Measurements from ENCODE around the gene RPL13.
"Not testable (repeated sequence)": the region's sequence is repeated elsewhere in the genome, so short reads cannot be mapped to it uniquely, and the experiment has no call there.

RPL13 gene

DNA sequence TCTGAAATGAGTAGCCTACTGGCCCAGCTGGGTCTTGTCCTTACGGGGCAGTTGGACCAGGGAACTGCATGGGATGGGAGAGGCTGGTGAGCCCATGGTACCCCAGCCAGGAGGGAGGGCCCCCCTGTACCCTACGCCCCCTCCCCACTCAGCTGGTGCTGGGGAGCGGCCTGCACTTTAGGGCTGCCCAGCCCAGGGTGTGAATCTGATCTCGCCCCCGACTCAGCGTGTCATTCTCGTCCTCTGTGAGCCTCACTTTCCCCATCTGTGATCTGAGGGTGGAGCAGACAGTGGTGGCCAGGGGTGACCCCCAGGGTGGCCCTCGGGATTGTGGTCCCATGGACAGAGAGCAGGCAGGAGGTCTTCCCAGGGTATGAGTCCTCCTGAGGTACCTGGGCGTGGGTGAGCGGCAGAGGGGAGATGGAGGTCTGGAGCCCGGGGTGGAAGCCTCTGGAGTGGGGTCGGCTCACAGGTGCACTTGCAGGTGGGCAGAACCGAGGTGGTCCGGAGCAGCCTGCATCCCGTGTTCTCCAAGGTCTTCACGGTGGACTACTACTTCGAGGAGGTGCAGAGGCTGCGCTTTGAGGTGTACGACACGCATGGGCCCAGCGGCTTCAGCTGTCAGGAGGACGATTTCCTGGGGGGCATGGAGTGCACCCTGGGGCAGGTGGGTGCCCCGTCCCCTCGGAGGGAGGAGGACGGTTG is 16.7 kb downstream of the RPL13 start:
- DNase-seq = no peak

DNA sequence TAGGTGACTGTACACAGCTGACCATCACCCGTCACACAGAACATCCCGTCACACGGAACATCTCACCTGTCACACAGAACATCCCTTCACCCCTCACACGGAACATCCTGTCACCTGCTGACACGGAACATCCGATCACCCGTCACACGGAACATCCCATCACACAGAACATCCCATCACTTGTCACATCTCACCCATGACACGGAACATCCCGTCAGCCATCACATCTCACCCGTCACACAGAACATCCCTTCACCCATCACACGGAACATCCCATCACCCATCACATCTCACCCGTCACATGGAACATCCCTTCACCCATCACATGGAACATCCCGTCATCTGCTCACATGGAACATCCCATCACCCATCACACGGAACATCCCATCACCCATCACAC is 18.9 kb downstream of the RPL13 start:
- no peak for DNase-seq

DNA sequence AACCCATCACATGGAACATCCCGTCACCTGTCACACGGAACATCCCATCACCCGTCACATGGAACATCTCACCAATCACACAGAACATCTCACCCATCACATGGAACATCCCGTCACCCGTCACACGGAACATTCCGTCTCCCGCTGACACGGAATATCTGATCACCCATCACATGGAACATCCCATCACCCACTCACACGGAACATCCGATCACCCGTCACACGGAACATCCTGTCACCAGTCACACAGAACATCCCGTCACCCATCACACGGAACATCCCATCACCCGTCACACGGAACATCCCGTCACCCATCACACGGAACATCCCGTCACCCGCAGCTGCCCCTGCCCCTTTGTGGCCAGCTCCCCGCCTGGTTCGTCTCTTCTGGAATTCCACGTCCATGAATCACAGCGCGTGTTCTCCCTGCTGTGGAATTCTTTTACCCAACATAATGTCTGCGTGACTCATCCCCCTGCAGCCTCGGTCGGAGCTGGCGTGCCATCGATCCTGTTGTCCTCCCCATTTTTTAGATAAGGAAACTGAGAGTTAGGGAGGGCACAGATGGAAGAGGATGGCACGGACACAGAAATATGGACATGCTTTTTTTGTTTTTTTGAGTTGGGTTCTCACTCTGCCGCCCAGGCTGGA is 20.7 kb downstream of the RPL13 start:
- DNase-seq = no peak

DNA sequence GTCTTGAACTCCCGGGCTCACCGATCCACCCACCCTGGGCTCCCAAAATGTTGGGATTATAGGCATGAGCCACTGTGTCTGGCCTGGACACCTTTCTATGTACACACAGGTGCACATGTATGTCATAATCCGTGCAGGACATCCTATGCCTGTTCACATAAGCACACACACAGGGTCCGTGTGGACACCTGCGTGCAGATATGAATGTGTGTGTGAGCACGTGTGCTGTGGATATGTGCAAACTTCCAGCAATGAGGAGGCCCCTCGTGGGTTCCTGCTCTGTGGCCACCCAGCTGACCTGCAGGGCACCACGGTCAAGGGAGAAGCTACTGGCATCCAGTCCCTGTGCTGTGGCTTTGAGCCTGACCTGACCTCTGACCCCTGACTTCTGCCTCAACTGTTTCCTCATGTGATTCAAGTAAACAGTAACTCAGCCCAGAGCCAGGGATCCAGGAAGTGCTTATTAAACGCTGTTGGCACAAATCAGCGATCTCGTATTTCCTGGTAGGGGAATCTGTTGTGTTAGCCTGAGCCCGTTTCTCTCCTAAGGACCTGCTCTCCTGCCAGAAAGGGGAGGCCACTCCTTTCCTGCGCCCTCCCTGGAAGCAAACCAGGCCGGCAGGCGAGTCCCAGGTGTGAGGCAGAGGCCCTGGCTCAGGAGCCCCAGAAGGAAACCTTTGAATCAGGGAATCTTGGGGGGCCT is 21.5 kb downstream of the RPL13 start:
- DNase-seq = no peak

DNA sequence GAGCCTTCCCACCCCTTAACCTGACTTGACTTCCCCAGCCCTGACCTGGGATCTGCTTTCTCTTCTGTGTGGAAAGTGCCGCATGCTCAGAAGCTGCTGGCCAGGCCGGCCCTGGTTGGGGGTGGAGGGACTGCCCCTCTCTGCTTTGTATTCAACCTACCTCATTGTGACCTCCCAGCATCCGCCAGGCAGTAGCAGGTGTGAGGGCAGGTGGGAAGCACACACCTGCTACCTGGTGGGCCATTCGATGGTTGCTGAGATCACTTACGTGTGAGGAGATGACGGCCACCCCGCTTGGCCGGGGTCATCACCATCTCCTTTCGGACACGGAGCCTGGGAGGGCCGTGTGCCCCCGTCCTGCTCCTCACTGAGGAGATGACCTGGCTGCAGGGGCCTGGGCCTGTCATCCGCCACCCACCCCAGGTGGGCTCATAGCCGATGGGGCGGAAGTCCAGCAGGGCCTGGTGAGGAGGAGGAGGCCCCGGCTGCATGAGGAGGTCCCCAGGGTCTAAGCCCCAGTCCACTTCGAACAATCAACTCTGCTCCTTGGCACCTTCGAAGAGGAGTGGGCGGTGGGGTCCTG is 22.2 kb downstream of the RPL13 start:
- no peak for DNase-seq

DNA sequence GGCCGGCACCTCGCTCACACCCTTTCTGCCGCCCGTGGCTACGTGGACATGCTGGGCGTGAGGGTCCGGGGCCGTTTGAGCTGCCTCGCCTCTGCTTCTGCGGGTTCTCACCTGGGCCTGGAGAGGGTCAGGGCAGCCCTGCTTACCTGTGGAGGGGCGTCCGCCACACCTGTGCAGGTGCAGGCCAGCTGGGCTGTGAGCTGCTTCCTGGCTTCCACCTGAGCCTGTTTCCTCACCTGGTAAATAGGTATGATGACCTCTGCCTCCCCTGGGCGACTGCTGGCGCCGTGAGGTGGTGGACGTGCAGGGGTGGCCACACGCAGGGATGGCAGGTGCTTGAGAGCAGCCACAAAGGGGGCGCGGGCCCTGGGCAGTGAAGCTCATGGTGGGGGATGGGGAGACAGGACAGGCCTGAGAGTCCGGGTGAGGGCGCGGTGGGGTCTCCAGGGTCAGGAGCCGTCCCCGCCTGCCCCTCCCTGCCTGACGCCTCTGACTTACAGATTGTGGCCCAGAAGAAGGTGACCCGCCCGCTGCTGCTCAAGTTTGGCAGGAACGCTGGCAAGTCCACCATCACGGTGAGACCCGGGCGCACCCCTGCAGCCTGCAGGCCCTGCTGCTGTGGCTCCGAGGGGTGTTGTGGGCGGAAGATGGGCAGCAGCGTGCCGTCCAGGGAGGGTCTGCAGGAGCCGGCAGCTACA is 22.9 kb downstream of the RPL13 start:
- no peak for DNase-seq

DNA sequence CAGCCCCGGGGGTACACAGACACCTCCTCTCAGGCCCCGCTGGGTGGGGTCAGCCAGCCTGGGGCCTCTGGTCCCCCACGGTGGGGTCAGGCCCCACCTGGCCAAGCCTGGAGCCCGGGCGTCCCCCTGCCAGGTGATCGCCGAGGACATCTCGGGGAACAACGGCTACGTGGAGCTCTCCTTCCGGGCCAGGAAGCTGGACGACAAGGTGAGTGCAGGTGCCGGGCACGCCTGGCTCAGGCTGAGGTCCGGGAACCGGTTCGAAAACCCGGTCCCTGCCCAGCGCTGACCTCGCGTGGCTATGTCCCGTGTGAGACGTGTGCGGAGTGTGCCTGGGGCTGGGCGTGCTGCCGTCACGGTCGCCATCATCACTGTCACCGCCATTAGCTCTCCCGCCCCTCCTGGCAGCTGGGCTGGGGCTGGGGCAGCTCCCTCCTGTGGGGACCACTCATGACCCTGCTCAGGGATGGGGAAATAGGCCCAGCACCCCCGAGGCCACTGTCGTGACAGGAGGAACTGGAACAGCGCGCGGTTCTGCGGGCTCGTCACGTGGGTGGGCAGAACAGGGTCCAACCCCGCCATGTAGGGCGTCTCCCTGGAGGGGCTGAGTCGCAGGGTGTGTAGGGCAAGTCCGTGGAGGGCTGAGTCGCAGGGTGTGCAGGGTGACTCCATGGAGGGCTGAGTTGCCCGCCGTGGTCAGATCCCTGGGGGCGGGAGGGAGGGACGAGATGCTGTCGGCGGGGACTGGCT is 23.6 kb downstream of the RPL13 start:
- no peak for DNase-seq

DNA sequence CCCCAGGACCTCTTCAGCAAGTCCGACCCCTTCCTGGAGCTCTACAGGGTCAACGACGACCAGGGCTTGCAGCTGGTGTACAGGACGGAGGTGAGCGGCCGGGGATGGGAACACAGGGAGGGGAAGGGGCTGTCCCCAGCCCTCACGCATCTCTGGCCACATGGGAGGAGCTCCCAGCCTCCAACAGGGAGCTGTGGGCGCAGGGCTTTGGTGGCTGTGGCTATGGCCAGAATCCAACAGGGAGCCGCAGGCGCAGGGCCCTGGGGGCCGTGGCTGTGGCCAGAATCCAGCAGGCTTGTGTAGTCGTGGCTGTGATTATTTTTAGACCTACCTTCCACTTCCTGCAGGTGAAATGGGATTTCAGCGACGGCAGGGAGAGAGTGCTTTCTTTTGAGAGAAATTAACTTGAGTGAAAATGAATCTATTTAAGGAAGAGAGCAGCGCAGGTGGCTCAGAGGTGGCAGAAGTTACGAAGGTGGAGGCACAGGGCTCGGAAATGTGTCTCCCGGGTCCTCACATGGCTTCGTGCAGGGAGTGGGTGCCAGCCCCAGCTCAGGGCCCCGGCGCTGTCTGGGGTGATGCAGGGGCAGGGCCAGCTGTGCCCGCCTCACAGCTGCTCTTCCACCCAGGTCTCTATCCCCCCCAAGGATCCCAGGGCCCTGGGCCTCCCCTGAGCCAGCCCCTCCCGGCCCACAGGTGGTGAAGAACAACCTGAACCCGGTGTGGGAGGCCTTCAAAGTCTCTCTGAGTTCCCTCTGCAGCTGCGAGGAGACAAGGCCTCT is 24.5 kb downstream of the RPL13 start:
- DNase-seq = no peak

DNA sequence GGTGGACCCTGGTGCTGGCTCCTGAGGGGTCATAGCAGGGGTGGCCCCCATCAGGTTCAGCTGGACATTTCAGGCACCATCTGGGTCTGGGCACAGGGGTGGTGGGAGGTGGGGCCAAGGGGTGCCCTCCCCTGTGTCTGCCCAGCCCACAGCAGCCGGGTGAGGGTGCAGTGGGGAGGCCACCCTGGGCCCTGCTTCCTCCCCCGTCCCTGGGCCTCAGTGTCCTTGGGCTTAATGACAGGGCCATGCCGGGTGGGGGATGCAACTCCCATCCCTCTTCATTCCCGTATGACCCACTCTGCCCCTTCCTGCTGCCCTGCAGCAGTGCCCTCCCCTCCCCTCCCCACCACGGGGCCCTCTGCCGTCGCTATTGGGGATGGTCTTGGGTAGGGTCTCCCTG is 25.7 kb downstream of the RPL13 start:
- DNase-seq = no peak

DNA sequence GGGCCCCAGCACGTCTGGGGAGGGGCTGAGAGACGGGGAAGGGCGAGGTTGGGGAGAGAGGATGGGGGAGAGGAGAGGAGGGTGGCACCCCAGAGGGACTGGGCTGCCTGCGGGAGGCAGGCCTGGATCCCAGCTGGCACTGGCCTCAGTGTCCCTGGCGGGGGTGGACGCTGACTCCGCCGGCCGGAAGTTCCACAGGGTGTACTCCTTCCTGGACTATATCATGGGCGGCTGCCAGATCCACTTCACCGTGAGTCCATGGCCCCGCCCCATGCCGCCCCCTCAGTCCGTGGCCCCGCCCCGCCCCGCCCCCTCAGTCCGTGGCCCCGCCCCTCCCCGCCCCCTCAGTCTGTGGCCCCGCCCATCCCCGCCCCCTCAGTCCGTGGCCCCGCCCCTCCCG is 26.4 kb downstream of the RPL13 start:
- DNase-seq = no peak

DNA sequence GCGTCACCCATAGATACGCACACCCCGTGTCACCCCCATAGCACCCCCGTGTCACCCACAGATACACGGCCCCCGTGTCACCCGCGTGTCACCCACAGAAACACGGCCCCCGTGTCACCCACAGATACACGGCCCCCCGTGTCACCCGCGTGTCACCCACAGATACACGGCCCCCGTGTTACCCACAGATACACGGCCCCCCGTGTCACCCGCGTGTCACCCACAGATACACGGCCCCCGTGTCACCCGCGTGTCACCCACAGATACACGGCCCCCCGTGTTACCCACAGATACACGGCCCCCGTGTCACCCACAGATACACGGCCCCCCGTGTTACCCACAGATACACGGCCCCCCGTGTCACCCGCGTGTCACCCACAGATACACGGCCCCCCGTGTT is 27.2 kb downstream of the RPL13 start:
- DNase-seq = not testable (repeated sequence)

DNA sequence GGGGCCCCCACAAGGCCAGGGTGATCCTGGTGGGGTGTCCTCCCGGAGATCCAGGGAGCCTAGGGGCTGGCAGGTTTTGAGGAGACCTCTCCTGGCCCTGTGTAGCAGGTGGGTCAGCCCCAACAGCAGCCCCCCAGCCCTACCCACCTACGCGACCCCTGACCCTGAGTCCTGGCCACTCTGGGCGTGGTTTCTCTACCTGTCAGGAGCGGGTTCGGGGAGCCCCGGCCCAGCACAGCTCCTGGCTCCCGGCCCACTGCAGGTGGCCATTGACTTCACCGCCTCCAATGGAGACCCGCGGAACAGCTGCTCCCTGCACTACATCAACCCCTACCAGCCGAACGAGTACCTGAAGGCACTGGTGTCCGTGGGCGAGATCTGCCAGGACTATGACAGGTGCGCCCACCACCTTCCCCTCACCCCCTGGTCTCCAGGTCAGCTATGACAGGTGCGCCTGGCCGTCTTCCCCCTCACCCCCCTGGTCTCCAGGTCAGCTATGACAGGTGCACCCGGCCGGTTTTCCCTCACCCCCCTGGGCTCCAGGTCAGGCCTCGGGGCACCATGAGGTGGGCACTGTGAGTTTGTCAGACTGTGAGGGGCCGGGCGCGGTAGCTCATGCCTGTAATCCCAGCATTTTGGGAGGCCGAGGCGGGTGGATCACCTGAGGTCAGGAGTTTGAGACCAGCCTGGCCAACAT is 28.1 kb downstream of the RPL13 start:
- no peak for DNase-seq

DNA sequence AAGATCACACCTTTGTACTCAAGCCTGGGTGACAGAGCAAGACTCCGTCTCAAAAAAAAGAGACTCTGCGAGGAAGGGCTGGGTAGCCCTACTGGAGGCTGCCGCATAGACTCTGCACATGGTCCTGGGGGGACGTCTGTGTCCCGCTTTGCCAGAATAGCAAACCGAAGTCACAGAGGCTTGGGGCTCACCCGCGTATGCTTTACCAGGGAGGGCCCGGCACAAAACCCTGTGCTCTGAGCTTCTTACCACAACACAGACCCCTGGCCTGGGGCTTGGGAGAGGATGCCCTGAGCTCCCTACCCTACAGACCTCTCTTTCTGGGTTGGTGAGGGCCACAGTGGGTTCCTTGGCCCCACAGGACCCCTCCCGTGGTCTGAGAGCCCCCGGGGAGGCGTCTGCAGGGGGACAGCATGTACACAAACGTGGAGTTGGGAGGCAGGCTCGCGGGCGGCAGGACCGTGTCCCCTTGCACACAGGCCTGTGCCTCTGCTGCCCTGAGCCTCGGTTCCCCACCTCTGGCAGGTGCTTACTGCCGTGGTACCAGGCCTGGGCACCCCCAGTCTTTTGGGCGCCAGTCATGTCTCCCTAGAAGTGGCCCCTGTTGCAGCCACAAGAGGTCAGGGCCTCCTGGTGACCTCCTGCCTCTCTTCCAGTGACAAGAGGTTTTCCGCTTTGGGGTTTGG is 28.9 kb downstream of the RPL13 start:
- DNase-seq = no peak

DNA sequence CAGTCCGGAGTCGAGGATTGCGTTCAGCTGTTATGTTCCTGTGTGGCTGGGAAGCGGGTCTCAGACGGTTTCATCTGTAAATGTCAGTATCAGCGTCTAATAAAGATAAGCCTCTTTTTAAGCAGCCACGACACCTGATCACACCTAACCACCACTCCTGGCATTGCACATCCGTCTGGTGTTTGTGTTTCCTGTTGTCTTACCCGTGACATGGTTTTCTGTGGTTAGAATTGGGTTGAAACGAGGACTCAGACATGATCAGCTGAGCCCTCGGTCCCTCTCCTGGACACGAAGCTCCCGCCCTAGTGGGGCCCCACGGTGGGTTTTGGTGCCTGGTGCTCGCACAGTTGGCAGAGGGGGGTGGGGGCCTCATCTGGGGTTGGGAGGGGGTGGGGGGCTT is 33.4 kb downstream of the RPL13 start:
- no peak for DNase-seq

DNA sequence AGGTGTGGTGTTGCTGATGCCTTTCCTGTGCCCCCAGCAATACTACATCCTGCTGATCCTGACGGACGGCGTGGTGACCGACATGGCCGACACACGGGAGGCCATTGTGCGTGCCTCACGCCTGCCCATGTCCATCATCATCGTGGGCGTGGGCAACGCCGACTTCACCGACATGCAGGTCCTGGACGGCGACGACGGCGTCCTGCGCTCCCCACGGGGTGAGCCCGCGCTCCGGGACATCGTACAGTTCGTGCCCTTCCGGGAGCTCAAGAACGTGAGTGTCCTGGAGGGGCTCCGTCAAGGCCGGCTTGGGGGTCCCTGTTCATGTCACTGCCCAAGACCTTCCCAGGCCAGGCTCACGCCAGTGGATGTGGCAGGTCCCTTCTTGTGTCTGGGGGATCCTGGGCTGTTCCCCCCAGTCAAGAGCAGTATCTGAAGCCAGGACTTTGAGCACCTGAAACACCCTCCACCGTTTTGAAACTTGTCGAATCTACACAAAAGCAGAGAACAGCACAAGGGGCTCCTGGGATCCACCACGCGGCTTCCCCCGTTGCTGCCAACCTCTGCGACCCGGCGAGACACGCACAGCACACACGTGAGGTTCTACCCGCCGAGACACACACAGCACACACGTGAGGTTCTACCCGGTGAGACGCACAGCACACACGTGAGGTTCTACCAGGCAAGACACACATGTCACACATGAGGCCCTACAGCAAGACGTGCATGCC is 35.0 kb downstream of the RPL13 start:
- no peak for DNase-seq

DNA sequence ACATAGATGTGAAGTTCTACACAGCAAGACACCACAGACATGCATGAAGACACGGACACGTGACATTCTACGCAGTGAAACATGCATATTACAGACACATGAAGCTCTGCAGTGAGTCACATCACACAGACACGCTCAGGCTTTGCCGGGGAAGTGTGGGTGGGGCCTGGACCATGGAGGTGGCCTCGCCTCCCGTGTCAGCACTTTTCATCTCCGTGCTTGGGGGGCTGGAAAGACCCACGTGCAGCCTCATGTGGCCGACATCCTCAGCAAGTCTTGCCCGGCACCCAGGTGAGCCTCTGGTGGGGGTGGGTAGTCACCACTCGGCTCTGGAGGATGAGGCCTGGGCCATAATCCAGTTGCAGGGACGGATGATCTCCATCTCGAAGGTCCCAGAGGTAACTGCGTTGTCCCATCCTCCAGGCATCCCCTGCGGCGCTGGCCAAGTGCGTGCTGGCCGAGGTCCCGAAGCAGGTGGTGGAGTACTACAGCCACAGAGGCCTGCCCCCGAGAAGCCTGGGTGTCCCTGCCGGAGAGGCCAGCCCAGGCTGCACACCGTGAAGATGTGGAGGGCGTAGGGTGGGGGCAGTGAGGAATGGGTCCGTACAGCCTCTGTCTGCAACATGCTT is 35.7 kb downstream of the RPL13 start:
- no peak for DNase-seq

DNA sequence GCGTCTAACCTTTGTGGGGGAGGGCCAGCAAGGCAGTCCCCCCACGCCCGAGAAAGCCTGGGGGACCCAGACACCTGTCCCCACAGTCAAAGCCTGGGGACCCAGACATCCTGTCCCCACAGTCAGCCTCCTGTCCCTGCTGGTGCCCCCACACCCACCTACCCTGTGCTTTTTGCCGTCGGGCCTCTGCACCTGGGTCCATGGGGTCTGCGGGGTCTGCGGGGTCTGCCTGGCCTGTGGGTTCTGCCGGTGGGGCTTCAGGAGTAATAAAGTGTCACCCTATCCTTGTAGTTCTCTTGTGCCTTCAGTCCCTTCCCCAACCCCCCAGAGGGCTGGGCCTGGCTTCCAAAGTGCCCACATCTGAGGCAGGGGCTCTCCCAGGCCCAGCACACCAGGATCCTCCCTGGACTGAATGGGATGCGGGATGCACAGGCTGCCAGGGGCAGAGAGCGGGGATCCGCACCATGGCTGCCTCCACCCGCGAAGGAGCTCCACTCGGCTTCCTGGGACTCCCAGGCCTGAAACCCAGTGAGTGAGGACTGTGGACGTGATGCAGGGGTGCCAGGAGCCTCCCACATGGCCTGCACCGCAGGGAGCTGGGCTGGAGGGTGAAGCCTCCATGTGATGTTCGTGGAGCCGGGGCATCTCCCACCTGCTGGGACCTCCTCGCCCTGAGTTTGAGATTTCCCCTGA is 36.6 kb downstream of the RPL13 start:
- no peak for DNase-seq

DNA sequence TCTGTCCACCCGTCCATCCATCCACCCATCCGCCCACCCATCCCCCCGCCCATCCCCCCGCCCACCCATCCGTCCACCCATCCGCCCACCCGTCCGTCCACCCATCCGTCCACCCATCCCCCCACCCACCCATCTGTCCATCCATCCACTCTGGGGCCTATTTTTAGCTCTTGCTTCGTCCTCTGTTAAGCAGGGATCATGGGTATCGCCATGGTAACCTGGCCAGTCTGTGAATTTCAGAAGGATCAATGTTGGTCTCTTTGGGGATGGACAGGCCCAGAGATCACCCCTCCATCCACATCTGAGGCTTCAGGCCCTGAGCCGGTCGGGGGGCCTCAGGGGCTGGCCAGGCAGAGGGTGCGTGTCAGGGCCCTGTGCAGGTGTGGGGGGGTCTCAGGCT is 37.7 kb downstream of the RPL13 start:
- DNase-seq = no peak

DNA sequence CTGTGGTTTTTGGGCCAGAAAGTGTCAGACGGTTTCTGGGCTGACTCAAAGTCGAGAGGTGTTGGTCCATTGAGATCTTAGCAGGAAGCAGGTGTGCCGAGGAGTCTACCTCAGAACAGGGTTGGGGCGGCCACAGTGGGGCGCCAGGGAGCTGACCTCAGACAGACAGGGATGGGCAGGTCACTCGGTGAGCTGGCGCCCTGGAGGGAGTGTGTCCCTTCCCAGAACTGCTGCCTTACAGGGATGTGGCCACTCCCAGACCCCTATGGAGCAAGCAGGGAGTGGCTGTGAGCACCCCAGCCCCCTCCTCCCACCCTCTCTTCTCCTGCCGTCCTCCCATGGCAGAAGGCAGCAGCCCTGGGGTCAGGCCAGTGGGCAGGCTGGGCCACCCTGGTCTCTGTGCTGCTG is 39.0 kb downstream of the RPL13 start:
- no peak for DNase-seq

Data from Kasumi-1 (cell line).